ENCODE data around the gene RLF. TPM values are rescaled to one million over a fixed set of nuclear protein-coding genes. Genes with fewer than 3 reads are reported as not detected.

The RLF gene
- total and polyA plus RNA-seq, 3 donors from 2014 or later, result 16.4 to 28.4 (median 27.2) TPM

DNA sequence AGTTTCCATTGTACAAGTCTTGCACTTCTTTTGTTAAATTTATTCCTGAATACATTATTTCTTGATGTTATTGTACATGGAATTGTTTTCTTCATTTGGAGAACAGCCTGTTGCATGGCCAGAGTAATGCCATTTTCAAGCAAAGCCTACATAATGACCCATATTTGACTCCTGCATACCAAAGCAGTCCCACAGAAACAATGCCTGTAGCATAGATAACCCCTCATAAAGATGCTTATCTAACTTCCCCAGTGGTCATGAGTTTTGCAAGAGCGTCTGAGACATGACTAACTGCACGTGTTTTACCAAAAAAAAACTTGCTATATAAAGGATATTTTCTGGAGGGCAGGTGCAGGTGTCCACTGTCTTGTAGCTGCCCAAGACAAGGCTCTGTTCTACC, 30.3 kb upstream of the RLF start:
- Histone ChIP-seq H3K9me3 (no peaks in the 10 kb centered on the region), H3K4me1 (no peaks in the 10 kb centered on the region), H3K27me3 (no peaks in the 10 kb centered on the region), H3K27ac (no peak overlapping the region), H3K36me3 (ENCODE audit: low read depth, missing control alignments) (no peaks in the 10 kb centered on the region), H3K4me3 (no peak overlapping the region)
- no peak for DNase-seq
- WGBS, 2 donors, result 16 to 44% methylated on average over 2 of the region's 2 CpGs
- TF ChIP-seq POLR2A (IDR thresholded peaks at IDR 0.05), result no peak
- no peak for TF ChIP-seq CTCF (IDR thresholded peaks at IDR 0.05)
- intact Hi-C loops (cut with DNase I; ENCODE audit: low total_unique reads), result no loop called here

- Histone ChIP-seq H3K27me3 (no peaks in the 10 kb centered on the region), H3K36me3 (ENCODE audit: low read depth, missing control alignments) (no peaks in the 10 kb centered on the region), H3K27ac (no peak overlapping the region), H3K4me3 (peak overlapping the region; percentile 29 to 46), H3K4me1 (no peaks in the 10 kb centered on the region), H3K9me3 (no peaks in the 10 kb centered on the region)
- DNase-seq, result peak; percentile 38
- TF ChIP-seq CTCF (IDR thresholded peaks at IDR 0.05), result no peak
- no peak for TF ChIP-seq POLR2A (IDR thresholded peaks at IDR 0.05)
- intact Hi-C loops (cut with DNase I; ENCODE audit: low total_unique reads), result no loop called here
- WGBS, 2 donors, result 15 to 17% methylated on average over 37 to 44 of the region's 44 CpGs
Observed at GRCh38 chr1:40132383-40133311, 28.5 kb upstream of the RLF start.

GRCh38 chr1:40133312-40133665, 27.9 kb upstream of the RLF start:
- Histone ChIP-seq H3K36me3 (ENCODE audit: low read depth, missing control alignments) (no peaks in the 10 kb centered on the region), H3K27me3 (no peaks in the 10 kb centered on the region), H3K4me3 (peak overlapping the region; percentile 29 to 46), H3K9me3 (no peaks in the 10 kb centered on the region), H3K4me1 (no peaks in the 10 kb centered on the region), H3K27ac (no peak overlapping the region)
- no peak for DNase-seq
- 20 to 44% methylated on average over 16 to 21 of the region's 21 CpGs for WGBS, 2 donors
- no peak for TF ChIP-seq CTCF (IDR thresholded peaks at IDR 0.05)
- TF ChIP-seq POLR2A (IDR thresholded peaks at IDR 0.05), result no peak
- intact Hi-C loops (cut with DNase I; ENCODE audit: low total_unique reads), result no loop called here

DNA sequence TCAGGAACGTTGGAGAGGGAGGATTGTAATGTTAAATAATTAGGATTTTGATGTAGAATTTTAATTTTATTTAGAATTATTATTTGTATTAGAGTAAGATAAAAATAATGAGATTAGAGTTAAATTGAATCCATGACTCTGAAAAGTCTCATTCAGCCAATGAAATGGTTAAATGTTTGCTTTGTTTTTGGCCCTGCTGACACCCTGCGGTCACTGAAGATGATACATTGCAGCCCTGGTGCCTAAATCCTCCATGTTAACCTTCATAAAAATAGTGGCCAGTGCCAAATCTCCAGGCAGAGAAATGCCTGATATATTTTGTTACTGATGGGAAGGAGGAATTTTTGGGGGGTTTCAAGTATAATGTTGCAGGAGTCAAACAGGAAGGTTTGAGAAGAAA, 27.3 kb upstream of the RLF start:
- 33 to 38% methylated on average over 2 of the region's 2 CpGs for WGBS, 2 donors
- no peaks in the 10 kb centered on the region for H3K9me3 ChIP-seq
- intact Hi-C loops (cut with DNase I; ENCODE audit: low total_unique reads), result no loop called here

More for the DNA sequence above, 27.3 kb upstream of the RLF start:
- H3K27me3 ChIP-seq, result no peaks in the 10 kb centered on the region
- no peak overlapping the region for H3K27ac ChIP-seq
- no peak overlapping the region for H3K4me3 ChIP-seq
- no peaks in the 10 kb centered on the region for H3K4me1 ChIP-seq
- no peaks in the 10 kb centered on the region for H3K36me3 ChIP-seq (ENCODE audit: low read depth, missing control alignments)
- DNase-seq, result no peak
- no peak for TF ChIP-seq CTCF (IDR thresholded peaks at IDR 0.05)
- no peak for TF ChIP-seq POLR2A (IDR thresholded peaks at IDR 0.05)

Data from testis (tissue), 3 donors.